Ovary (tissue), 9 donors: ENCODE results near the gene CFAP20DC. TPM values are rescaled to one million over a fixed set of nuclear protein-coding genes. Genes with fewer than 3 reads are reported as not detected.

Experiments used
- DNase-seq, 5 donors: peaks; one replicate each; pipeline ENCODE4 v3.0.0-alpha.2; 2019 to 2020
- H3K27ac ChIP-seq, 2 donors: fragments of 200-600 bp; one replicate each; pipeline versions ENCODE4 v1.5.1 to v1.8.0; 2019 to 2022
- H3K27me3 ChIP-seq: fragments of 200-600 bp; one replicate; pipeline ENCODE4 v1.8.0; 2022
- H3K36me3 ChIP-seq: fragments of 200-600 bp; sonication (generic); one replicate; pipeline ENCODE4 v1.5.1; 2019
- H3K4me1 ChIP-seq: one replicate; pipeline ENCODE4 v1.8.1; 2013; ENCODE audit warnings: mild to moderate bottlenecking, moderate library complexity; ENCODE audit not compliant: insufficient read depth
- H3K4me3 ChIP-seq: fragments of 200-600 bp; sonication (generic); one replicate; pipeline ENCODE4 v1.5.1; 2017
- H3K9me3 ChIP-seq, 2 donors: fragments of 200-600 bp in 1 of 2; sonication (generic) in 1 of 2; one replicate each; pipeline versions ENCODE4 v1.5.1 to v1.8.1; 2013 to 2019; ENCODE audit warnings: mild to moderate bottlenecking in 1 of 2, moderate library complexity in 1 of 2
- EP300 ChIP-seq: sonication (generic); formaldehyde crosslinking; IDR thresholded peaks from one replicate; pipeline ENCODE4 v1.6.1; 2017; ENCODE audit warnings: antibody characterized with exemption
- POLR2A ChIP-seq: fragments of 450-650 bp; IDR thresholded peaks from one replicate; pipeline ENCODE4 v1.6.1; 2017; ENCODE audit warnings: antibody characterized with exemption, mild to moderate bottlenecking, moderate library complexity
- WGBS, 3 donors: extraction: QIAGEN DNeasy Blood & Tissue Kit in 1 of 3; methylation state at CpG; one replicate each; pipeline versions ENCODE4 v1.1.5 to v1.1.7; 2013 to 2017; 5-methylcytosine and 5-hydroxymethylcytosine counted together
- intact Hi-C, 4 donors: fragments of 100-400 bp; cut with DNase I; formaldehyde crosslinking; loops; one replicate each; pipeline versions ENCODE4 v1.11.0 to v1.15.1; 2022 to 2023
- polyA plus RNA-seq, 2 donors: library from polyadenylated mRNA; stranded (reverse); fragments of 200-250 nt in 1 of 2; fragments of 350-450 nt in 1 of 2; fragmentation: Illumina TruSeq in 1 of 2; extraction: RNeasy Lipid Tissue Mini Kit (QIAGEN cat#74804) in 1 of 2; gene quantifications; one replicate each; pipeline ENCODE4 v1.2.3, GENCODE V29; 2013 to 2014
- total RNA-seq, 7 donors: library from RNA; depleted of rRNA in 2 of 7; stranded (reverse); fragments of >200 nt in 2 of 7; fragmentation: NEBNext Ultra II Directional in 3 of 7; extraction: Animal tissue kit (Norgen Biotek cat#: 25700) in 3 of 7; gene quantifications; one replicate each; pipeline versions ENCODE4 v1.1.0 to v1.2.4, GENCODE V29; 2016 to 2023
- TF ChIP-seq, protein P1 (sequence below), 3 donors: fragments of 450-650 bp in 2 of 3; fragments of 200-600 bp in 1 of 3; IDR thresholded peaks; one replicate each; pipeline versions ENCODE4 v1.5.1 to v1.8.0; 2016 to 2022; ENCODE audit warnings: antibody characterized with exemption in 3 of 3, mild to moderate bottlenecking in 1 of 3
- donor health status: DM: no; HTN: no; CAD: no; lungs with moderate emphysema.
- donor health status: DM: no; HTN: no; CAD: no.
- donor health status: Bipolar disorder and iron deficiency.
- donor health status: DM: yes; HTN: yes; CAD: no.
- donor health status: DM: no; HTN: no; CAD: no.
- donor health status: DM: yes; HTN: yes; CAD: no.

CFAP20DC gene
- total and polyA plus RNA-seq, 9 donors = 0.10 to 2.4 (median 0.47) TPM

GRCh38 chr3:58754074-58754473 lies 295.8 kb downstream of the CFAP20DC start:
- no peak overlapping the region for H3K27ac ChIP-seq
- DNase-seq = no peak
- WGBS, 3 donors = 73 to 84% (median 82%) methylated on average over 4 of the region's 4 CpGs
- H3K4me3 ChIP-seq = no peak overlapping the region
- intact Hi-C loops = no loop called here
- H3K27me3 ChIP-seq = no peaks in the 10 kb centered on the region
- no peaks in the 10 kb centered on the region for H3K36me3 ChIP-seq
- H3K4me1 ChIP-seq = no peaks in the 10 kb centered on the region
- TF ChIP-seq POLR2A (no peak), EP300 (no peak)
- TF ChIP-seq, protein P1, sequence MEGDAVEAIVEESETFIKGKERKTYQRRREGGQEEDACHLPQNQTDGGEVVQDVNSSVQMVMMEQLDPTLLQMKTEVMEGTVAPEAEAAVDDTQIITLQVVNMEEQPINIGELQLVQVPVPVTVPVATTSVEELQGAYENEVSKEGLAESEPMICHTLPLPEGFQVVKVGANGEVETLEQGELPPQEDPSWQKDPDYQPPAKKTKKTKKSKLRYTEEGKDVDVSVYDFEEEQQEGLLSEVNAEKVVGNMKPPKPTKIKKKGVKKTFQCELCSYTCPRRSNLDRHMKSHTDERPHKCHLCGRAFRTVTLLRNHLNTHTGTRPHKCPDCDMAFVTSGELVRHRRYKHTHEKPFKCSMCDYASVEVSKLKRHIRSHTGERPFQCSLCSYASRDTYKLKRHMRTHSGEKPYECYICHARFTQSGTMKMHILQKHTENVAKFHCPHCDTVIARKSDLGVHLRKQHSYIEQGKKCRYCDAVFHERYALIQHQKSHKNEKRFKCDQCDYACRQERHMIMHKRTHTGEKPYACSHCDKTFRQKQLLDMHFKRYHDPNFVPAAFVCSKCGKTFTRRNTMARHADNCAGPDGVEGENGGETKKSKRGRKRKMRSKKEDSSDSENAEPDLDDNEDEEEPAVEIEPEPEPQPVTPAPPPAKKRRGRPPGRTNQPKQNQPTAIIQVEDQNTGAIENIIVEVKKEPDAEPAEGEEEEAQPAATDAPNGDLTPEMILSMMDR (IDR thresholded peaks at IDR 0.05) = no peak
- no peaks in the 10 kb centered on the region for H3K9me3 ChIP-seq

DNA sequence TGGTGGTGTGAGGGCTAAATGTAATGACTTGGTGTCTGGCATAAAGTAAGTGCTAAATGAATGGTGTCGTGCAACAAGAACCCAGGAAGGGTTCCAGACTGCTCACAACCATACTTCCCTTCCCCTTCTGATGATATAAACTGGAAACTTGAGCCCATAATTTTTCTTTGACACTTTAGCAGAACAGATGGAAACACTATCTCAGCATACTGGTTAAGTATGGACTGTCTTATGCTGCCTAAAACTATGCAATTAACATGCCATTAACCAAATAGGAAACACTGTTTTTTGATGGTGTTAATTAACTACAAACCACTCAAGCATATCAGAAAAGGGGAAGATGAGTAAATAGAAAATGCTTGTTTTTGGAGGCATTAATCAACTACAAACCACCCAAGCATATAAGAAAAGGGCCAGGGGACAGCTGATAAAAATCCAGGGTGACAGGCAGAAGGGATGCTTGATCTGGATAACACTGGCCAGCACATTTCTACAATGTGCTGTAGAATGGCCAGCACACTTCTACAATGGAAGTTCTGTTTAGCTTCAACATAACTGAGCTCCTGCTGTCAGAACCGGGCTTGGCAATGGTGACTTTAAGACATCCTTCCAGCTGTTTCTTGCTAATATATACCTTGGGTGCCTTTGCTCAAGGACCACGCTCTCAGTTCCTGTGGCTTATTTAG lies 297.8 kb downstream of the CFAP20DC start:
- no peak overlapping the region for H3K4me3 ChIP-seq
- H3K9me3 ChIP-seq = no peaks in the 10 kb centered on the region
- no peak overlapping the region for H3K27ac ChIP-seq
- no peaks in the 10 kb centered on the region for H3K27me3 ChIP-seq
- no peak for DNase-seq
- 82 to 84% (median 84%) methylated on average over 3 of the region's 3 CpGs for WGBS, 3 donors
- TF ChIP-seq POLR2A = no peak
- TF ChIP-seq, protein P1 (IDR thresholded peaks at IDR 0.05) = no peak
- TF ChIP-seq EP300 = no peak
- intact Hi-C loops = no loop called here
- H3K4me1 ChIP-seq = no peaks in the 10 kb centered on the region
- no peaks in the 10 kb centered on the region for H3K36me3 ChIP-seq

DNA sequence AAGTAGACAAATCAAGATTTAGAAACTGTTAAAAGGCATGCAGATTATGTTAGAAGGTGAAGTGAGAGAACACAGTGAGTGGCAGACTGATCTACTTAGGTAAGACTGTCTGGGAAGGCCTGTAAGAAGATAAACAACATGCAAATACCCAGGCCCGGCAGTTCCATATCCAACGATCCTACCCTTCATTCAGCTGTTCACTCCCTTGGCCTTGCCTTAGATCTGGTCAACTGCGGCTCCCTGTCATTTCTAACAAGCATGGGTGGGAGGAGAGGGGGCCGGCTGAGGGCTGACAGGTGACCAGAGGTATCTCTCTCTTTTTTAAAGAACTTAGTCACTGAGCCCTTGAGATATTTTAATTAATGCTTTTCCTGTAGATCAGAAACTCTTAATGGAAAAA lies 298.6 kb downstream of the CFAP20DC start:
- Histone ChIP-seq H3K9me3 (no peaks in the 10 kb centered on the region), H3K27me3 (no peaks in the 10 kb centered on the region), H3K36me3 (no peaks in the 10 kb centered on the region), H3K4me3 (no peak overlapping the region), H3K4me1 (no peaks in the 10 kb centered on the region), H3K27ac (no peak overlapping the region)
- DNase-seq = no peak
- TF ChIP-seq POLR2A (no peak), EP300 (no peak)
- TF ChIP-seq, protein P1 (IDR thresholded peaks at IDR 0.05) = no peak
- 55 to 58% (median 57%) methylated on average over 4 of the region's 4 CpGs for WGBS, 3 donors
- intact Hi-C loops = no loop called here

DNA sequence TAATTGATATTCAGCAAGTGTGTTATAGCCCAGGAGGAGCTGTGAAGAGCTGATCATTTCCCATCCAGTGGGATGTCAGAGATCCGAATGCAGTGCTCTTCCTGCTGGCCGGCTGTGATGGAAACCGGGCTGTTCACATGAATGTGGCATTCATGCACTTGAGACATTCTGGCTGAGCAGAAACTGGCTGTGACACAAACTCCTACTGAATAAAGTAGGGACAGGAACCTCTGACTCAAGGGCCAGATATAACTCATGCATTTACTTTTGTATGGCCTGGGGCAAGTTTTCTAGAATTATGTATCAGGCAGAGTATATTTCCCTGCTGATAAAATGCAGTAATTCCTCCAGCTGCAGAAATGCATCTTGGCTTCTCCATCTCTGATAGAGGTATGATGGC lies 299.9 kb downstream of the CFAP20DC start:
- 85 to 93% (median 87%) methylated on average over 3 of the region's 3 CpGs for WGBS, 3 donors
- H3K9me3 ChIP-seq = no peaks in the 10 kb centered on the region
- TF ChIP-seq, protein P1 (IDR thresholded peaks at IDR 0.05) = no peak
- TF ChIP-seq EP300 (no peak), POLR2A (no peak)
- intact Hi-C loops = no loop called here
- no peaks in the 10 kb centered on the region for H3K4me1 ChIP-seq
- no peaks in the 10 kb centered on the region for H3K27me3 ChIP-seq
- no peak for DNase-seq
- no peaks in the 10 kb centered on the region for H3K36me3 ChIP-seq
- no peak overlapping the region for H3K27ac ChIP-seq
- no peak overlapping the region for H3K4me3 ChIP-seq
